HTR-8/SVneo (cell line): ENCODE data around the gene CRLF2.
"Not testable (repeated sequence)": the region's sequence is repeated elsewhere in the genome, so short reads cannot be mapped to it uniquely, and the experiment has no call there.

Experiments
- DNase-seq: peaks from one replicate; pipeline ENCODE4 v3.0.0; 2011; ENCODE audit warnings: low spot score, mixed read lengths; ENCODE audit not compliant: insufficient read length
- FAIRE-seq: peaks from 2 replicates; lab custom pipeline; 2011; peaks lifted over from hg19 to GRCh38; lab: Jason Lieb, UNC

The CRLF2 gene

GRCh38 chrX:1171915-1172314 lies 40.5 kb downstream of the CRLF2 start:
- not testable (repeated sequence) for FAIRE-seq, DNase-seq

DNA sequence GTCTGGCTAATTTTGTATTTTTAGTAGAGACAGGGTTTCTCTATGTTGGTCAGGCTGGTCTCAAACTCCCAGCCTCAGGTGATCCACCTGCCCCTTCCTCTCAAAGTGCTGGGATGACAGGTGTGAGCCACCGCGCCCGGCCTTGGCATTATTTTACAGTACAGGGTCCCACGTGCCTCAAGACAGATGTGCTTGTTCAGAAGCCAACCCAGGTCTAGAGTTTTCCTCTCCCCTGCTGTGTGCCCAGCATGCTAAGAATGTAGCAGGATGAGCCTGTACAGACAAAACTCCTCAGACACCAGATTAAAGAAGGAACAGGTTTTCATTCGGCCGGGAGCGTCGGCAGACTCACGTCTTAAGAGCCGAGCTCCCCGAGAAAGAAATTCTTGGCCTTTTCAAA lies 42.2 kb downstream of the CRLF2 start:
- DNase-seq (no peak), FAIRE-seq (no peak)

- DNase-seq (no peak), FAIRE-seq (no peak)
Measured at GRCh38 chrX:1169189-1169588, 43.3 kb downstream of the CRLF2 start.

- FAIRE-seq, result no peak
- no peak for DNase-seq
Measured at GRCh38 chrX:1167918-1168481, 44.4 kb downstream of the CRLF2 start.

- DNase-seq (no peak), FAIRE-seq (no peak)
Measured at GRCh38 chrX:1167466-1167865, 45.0 kb downstream of the CRLF2 start.

DNA sequence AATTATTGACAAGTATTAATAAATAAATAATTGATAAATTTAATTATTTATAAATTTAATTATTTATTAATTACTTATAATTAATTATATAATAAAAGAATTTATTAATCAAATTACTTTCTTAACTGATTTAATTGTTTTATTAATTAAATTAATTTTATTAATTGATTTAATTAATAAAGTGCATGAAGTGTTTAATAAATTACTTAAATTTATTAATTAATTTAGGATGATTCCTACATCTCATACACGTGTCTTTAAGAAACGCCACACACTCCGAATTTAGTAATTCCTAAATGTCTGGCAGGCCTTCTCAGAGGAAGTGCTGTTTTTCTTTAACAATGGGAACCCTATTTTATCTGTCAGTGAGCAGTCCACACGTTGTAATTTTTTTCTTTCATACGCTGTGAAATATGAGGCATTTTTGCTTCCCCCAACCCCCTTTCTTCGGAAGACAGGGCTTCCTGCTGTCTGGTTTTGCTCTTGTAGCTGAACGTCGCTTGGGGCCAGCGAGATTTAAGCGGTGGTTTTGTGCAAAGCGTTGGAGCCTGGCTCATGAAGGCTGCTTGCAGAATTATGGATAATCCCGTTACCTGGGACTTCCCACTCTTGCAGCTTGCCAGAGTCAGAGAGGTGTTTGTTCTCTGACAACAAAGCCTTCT lies 46.8 kb downstream of the CRLF2 start:
- FAIRE-seq (no peak), DNase-seq (no peak)

DNA sequence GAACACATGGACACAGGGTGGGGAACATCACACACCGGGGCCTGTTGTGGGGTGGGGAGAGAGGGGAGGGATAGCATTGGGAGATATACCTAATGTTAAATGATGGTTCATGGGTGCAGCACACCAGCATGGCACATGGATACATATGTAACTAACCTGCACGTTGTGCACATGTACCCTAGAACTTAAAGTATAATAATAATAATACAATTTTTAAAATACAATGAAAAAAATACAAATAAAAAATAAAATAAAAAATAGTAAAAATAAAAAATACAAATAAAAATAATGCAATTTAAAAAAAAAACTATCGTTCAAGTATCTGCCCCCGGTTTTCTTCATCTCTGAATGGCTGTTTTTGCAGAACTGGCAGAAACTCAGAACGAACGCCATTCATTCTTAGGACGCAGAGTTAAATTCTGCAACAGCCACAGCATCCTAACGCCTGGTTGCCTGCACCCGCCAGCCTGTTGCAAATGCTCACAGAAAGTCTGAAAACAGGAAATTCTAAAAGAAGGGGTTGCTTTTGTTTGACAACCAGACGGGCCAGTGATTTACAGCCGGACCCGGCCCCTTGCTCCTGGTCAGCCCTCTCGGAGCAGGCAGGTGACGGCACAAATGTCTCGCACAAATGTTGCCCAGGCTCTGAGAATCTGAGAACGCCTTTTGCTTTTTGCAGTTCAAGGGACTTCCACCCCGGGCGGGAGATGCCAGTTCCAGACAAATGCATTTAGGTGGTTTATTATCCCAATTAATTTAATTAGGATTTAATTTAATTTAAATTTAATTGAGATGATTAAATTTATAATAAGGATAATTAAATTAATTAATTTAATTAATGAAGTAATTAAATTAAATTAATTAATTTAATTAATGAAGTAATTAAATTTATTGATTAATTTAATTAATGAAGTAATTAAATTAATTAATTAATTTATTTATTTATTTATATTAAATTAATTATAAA lies 47.8 kb downstream of the CRLF2 start:
- DNase-seq (no peak), FAIRE-seq (no peak)

GRCh38 chrX:1163231-1163630 lies 49.2 kb downstream of the CRLF2 start:
- DNase-seq (no peak), FAIRE-seq (no peak)

- DNase-seq, result no peak
- no peak for FAIRE-seq
Measured at GRCh38 chrX:1162119-1162916, 50.1 kb downstream of the CRLF2 start.

DNA sequence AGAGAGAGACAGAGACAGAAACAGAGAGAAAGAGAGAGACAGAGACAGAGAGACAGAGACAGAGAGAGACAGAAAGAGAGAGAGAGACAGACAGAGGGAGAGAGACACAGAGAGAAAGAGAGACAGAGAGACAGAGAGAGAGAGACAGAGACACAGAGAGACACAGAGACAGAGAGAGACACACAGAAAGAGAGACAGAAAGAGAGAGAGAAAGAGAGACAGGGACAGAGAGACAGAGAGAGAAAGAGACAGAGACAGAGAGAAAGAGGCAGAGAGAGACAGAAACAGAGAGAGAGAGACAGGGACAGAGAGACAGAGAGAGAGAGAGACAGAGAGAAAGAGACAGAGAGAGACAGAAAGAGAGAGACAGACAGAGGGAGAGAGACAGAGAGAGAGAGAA lies 52.9 kb downstream of the CRLF2 start:
- peak; percentile 57 for FAIRE-seq
- no peak for DNase-seq

DNA sequence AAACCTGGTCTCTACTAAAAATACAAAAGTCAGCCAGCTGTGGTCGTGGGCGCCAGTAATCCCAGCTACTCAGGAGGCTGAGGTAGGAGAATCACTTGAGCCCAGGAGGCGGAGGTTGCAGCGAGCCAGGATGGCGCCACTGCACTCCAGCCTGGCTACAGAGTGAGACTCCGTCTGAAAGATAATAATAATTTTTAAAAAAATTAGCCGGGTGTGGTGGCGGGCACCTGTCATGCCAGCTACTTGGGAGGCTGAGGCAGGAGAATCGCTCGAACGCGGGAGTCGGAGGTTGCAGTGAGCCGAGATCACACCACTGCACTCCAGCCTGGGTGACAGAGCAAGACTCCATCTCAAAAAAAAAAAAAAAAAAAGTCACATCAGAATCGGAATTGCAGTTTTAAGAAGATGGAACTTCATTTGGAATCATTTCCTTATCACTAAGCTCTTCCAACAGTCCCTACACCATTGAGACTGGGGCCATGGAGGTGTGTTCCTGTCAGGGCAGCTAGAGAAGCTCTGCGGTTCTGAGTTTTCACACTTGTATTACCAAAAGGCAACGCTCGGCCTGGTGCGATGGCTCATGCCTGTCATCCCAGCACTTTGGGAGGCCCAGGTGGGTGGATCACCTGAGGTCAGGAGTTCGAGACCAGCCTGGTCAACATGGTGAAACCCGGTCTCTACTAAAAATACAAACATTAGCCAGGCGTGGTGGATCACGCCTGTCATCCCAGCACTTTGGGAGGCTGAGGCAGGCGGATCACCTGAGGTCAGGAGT lies 55.6 kb downstream of the CRLF2 start:
- not testable (repeated sequence) for DNase-seq

DNA sequence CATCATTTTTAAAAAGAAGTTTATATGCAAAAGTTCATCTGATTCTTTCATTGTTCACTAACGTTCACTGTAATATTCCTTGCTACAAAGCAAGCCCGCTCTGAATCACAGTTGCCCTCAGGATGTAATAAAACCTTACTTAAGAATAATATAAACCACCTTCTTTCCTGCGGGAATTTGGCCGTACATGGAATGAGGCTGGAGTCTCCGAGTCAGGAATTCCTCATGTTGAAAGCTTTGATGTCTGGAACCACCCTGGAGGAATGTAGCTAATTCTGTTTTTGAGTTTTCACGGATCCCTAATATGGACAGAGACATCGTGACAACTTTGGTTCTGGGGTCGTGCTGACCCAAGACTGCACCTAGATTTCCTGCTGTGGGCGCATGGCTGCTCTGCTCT lies 58.5 kb downstream of the CRLF2 start:
- DNase-seq, result no peak
- FAIRE-seq, result no peak

More for the DNA sequence above, 55.6 kb downstream of the CRLF2 start:
- not testable (repeated sequence) for FAIRE-seq

DNA sequence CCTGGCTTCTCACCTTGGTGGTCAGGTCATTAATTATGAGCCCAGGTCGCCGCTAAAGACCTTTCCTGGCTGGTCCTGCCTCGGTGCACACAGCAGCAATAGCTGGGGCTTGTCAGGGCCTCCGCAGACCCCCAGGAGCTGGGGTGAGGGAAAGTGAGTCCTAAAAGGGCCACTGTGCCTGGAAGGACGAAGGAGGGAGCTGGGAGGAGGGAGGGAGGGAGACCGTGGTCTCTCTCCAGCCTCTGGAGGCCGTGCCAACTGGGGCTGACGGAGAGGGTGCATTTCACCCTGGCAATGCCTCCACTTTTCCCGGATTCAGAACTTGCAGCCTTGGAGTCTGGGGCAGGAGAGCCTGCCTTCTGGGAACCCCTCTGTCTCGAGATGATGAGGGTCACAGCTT lies 60.4 kb downstream of the CRLF2 start:
- no peak for FAIRE-seq
- DNase-seq, result no peak

DNA sequence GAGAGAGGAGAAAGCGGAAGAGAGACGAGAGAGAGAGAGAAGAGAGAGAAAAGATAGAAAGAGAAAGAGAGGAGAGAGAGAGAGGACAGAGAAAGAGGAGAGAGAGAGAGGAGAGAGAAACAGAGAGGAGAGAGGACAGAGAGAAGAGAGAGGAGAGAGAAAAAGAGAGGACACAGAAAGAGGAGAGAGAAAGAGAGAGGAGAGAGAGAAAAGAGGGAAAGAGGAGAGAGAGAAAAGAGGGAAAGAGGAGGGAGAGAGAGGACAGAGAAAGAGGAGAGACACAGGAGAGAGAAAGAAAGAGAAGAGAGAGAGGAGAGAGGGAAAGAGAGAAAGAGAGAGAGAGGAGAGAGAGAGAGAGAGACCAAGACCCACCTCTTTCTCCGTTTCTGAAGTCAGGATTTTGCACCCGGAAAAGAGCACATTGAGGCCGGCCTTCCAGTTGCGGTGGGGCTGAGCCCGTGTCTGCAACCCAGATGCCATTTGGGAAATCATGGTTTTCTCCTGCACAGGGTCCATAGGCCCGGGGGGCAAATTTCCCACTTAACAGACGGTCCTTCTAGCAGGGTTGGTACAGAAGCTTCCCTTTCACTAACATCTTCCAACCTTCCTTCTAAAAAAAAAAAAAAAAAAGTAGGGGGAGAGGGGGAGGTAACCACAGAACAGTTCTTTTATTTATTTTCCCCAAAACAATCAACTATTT lies 60.9 kb downstream of the CRLF2 start:
- DNase-seq, result no peak
- FAIRE-seq, result no peak

DNA sequence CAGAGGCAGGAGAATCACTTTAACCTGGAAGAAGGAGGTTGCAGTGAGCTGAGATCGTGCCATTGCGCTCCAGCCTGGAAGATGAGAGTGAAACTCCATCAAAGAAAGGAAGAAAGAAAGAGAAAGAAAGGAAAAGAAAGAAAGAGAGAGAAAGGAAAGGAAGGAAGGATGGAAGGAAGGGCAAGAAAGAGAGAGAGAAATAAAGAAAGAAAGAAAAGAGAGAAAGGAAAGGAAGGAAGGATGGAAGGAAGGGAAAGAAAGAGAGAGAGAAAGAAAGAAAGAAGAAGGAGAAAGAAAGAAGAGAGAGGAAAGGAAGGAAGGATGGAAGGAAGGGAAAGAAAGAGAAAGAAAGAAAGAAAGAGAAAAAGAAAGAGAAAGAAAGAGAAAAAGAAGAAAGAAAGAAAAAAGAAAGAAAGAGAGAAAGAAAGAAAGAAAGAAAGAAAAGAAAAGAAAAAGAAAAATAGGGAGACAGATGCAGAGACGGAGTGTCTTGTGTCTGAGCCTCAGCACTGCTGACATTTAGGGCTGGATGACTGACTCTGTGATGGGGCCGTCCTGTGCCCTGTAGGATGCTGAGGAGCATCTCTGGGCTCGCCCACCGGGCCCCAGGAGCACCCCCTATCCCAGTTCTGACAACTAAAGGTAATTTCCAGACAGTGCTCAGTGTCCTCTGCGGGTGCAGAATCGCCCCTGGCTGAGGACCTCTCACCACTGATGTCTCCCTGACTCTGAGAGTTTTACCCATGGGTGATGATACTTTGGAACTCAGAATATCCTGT lies 61.7 kb downstream of the CRLF2 start:
- FAIRE-seq (no peak), DNase-seq (no peak)

- FAIRE-seq, result no peak
- DNase-seq, result no peak
Measured at GRCh38 chrX:1147611-1148515, 64.6 kb downstream of the CRLF2 start.

- DNase-seq (no peak), FAIRE-seq (no peak)
Measured at GRCh38 chrX:1144293-1144692, 68.2 kb downstream of the CRLF2 start.
